HEK293 (cell line): ENCODE measurements around the gene URM1.

Experiments used
- CTCF ChIP-seq: fragments of 450-650 bp; formaldehyde crosslinking; IDR thresholded peaks from 2 replicates; pipeline ENCODE4 v1.5.1; 2016; ENCODE audit warnings: missing biosample characterization, missing genetic modification characterization
- GLI4 ChIP-seq: fragments of 450-650 bp; formaldehyde crosslinking; IDR thresholded peaks from 2 replicates; pipeline ENCODE4 v1.5.1; 2016; ENCODE audit warnings: missing biosample characterization, missing genetic modification characterization
- MZF1 ChIP-seq: fragments of 450-650 bp; formaldehyde crosslinking; IDR thresholded peaks from 2 replicates; pipeline ENCODE4 v1.5.1; 2017; ENCODE audit warnings: missing biosample characterization, missing genetic modification characterization, borderline replicate concordance
- SP2 ChIP-seq: fragments of 450-650 bp; formaldehyde crosslinking; IDR thresholded peaks from 2 replicates; pipeline ENCODE4 v1.5.1; 2016; ENCODE audit warnings: missing biosample characterization, missing genetic modification characterization
- TCF7L2 ChIP-seq: IDR thresholded peaks from 2 replicates; pipeline ENCODE4 v1.6.1; 2011; ENCODE audit warnings: low read depth, mild to moderate bottlenecking, inconsistent platforms, low read length, moderate library complexity, borderline replicate concordance
- ZBTB10 ChIP-seq: fragments of 450-650 bp; formaldehyde crosslinking; IDR thresholded peaks from 2 replicates; pipeline ENCODE4 v1.5.1; 2016; ENCODE audit warnings: missing biosample characterization, missing genetic modification characterization
- ZBTB26 ChIP-seq: fragments of 450-650 bp; formaldehyde crosslinking; optimal IDR thresholded peaks from 2 replicates; pipeline ENCODE3; 2016; ENCODE audit warnings: missing biosample characterization, mild to moderate bottlenecking, missing genetic modification characterization
- ZNF184 ChIP-seq: fragments of 450-650 bp; IDR thresholded peaks from 2 replicates; pipeline ENCODE4 v1.5.1; 2018; ENCODE audit warnings: missing biosample characterization, mild to moderate bottlenecking, missing genetic modification characterization
- ZNF274 ChIP-seq, 2 experiments: fragments of 200-500 bp in 1 of 2; fragments of 450-650 bp in 1 of 2; sonication (Bioruptor generic) in 1 of 2; formaldehyde crosslinking in 1 of 2; IDR thresholded peaks; 2 replicates each; pipeline versions ENCODE4 v1.5.1 to v1.6.1; 2014 to 2016; ENCODE audit warnings: borderline replicate concordance in 1 of 2, inconsistent platforms in 1 of 2, low read length in 1 of 2, missing biosample characterization in 1 of 2, missing genetic modification characterization in 1 of 2
- ZNF596 ChIP-seq: fragments of 450-650 bp; IDR thresholded peaks from 2 replicates; pipeline ENCODE4 v1.5.0; 2018; ENCODE audit warnings: missing biosample characterization, mild to moderate bottlenecking, missing genetic modification characterization, moderate library complexity
- ZNF629 ChIP-seq: fragments of 450-650 bp; formaldehyde crosslinking; IDR thresholded peaks from 2 replicates; pipeline ENCODE4 v1.5.1; 2017; ENCODE audit warnings: missing biosample characterization, missing genetic modification characterization
- ZNF747 ChIP-seq: fragments of 450-650 bp; formaldehyde crosslinking; IDR thresholded peaks from 2 replicates; pipeline ENCODE4 v1.5.1; 2016; ENCODE audit warnings: missing biosample characterization, missing genetic modification characterization
- TF ChIP-seq, protein P1 (sequence below): fragments of 450-650 bp; formaldehyde crosslinking; IDR thresholded peaks from 2 replicates; pipeline ENCODE4 v1.5.1; 2016; ENCODE audit warnings: missing biosample characterization, missing genetic modification characterization
- TF ChIP-seq, protein P2 (sequence below): fragments of 450-650 bp; formaldehyde crosslinking; IDR thresholded peaks from 2 replicates; pipeline ENCODE4 v1.5.1; 2016; ENCODE audit warnings: missing biosample characterization, missing genetic modification characterization

DNA sequence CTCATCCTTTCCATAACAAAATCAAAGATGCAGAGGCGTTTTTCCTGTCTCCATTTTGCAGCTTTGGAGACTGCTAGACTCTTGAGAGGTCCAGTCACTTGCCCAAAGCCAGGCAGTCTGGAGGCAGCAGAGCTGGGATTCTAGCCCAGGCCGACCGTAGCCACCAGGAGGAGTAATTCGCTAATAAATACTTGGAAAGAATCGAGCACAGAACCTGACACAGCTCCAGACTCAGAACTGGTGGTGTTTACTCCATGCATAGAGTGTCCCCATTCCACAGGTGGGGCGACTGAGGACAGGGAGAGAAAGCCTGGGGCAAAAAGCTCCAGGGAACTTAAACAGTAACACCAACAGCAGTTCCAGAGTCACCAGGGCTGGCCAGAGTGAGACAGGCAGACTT is 38.8 kb downstream of the URM1 start:
- no peak for TF ChIP-seq CTCF (tag by site-specific recombination)
- no peak for TF ChIP-seq ZNF274 (IDR thresholded peaks at IDR 0.05; ENCODE audit: low read length)
- no peak for TF ChIP-seq ZNF274 (tag by site-specific recombination; IDR thresholded peaks at IDR 0.05; ENCODE audit: borderline replicate concordance)
- no peak for TF ChIP-seq ZBTB10 (tag by site-specific recombination)
- no peak for TF ChIP-seq TCF7L2
- TF ChIP-seq ZNF596 (tag by site-specific recombination), result no peak
- no peak for TF ChIP-seq ZNF747 (tag by site-specific recombination)
- no peak for TF ChIP-seq ZNF184 (tag by site-specific recombination)
- TF ChIP-seq, protein P1, sequence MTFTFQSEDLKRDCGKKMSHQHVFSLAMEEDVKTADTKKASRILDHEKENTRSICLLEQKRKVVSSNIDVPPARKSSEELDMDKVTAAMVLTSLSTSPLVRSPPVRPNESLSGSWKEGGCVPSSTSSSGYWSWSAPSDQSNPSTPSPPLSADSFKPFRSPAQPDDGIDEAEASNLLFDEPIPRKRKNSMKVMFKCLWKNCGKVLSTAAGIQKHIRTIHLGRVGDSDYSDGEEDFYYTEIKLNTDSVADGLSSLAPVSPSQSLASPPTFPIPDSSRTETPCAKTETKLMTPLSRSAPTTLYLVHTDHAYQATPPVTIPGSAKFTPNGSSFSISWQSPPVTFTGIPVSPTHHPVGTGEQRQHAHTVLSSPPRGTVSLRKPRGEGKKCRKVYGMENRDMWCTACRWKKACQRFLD (tag by site-specific recombination), result no peak
- TF ChIP-seq, protein P2, sequence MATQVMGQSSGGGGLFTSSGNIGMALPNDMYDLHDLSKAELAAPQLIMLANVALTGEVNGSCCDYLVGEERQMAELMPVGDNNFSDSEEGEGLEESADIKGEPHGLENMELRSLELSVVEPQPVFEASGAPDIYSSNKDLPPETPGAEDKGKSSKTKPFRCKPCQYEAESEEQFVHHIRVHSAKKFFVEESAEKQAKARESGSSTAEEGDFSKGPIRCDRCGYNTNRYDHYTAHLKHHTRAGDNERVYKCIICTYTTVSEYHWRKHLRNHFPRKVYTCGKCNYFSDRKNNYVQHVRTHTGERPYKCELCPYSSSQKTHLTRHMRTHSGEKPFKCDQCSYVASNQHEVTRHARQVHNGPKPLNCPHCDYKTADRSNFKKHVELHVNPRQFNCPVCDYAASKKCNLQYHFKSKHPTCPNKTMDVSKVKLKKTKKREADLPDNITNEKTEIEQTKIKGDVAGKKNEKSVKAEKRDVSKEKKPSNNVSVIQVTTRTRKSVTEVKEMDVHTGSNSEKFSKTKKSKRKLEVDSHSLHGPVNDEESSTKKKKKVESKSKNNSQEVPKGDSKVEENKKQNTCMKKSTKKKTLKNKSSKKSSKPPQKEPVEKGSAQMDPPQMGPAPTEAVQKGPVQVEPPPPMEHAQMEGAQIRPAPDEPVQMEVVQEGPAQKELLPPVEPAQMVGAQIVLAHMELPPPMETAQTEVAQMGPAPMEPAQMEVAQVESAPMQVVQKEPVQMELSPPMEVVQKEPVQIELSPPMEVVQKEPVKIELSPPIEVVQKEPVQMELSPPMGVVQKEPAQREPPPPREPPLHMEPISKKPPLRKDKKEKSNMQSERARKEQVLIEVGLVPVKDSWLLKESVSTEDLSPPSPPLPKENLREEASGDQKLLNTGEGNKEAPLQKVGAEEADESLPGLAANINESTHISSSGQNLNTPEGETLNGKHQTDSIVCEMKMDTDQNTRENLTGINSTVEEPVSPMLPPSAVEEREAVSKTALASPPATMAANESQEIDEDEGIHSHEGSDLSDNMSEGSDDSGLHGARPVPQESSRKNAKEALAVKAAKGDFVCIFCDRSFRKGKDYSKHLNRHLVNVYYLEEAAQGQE (tag by site-specific recombination), result no peak
- no peak for TF ChIP-seq GLI4 (tag by site-specific recombination)
- no peak for TF ChIP-seq SP2 (tag by site-specific recombination)
- no peak for TF ChIP-seq ZBTB26 (tag by site-specific recombination)
- no peak for TF ChIP-seq ZNF629 (tag by site-specific recombination)
- TF ChIP-seq MZF1 (tag by site-specific recombination), result no peak
